ENCODE measurements around the gene EDAR. TPM values are rescaled to one million over a fixed set of nuclear protein-coding genes. Genes with fewer than 3 reads are reported as not detected.

Gene EDAR
- total RNA-seq, 4 donors from 2014 or later = not detected

GRCh38 chr2:108923019-108923700 lies 65.9 kb downstream of the EDAR start:
- TF ChIP-seq CTCF (IDR thresholded peaks at IDR 0.05; ENCODE audit: low read depth) = no peak

DNA sequence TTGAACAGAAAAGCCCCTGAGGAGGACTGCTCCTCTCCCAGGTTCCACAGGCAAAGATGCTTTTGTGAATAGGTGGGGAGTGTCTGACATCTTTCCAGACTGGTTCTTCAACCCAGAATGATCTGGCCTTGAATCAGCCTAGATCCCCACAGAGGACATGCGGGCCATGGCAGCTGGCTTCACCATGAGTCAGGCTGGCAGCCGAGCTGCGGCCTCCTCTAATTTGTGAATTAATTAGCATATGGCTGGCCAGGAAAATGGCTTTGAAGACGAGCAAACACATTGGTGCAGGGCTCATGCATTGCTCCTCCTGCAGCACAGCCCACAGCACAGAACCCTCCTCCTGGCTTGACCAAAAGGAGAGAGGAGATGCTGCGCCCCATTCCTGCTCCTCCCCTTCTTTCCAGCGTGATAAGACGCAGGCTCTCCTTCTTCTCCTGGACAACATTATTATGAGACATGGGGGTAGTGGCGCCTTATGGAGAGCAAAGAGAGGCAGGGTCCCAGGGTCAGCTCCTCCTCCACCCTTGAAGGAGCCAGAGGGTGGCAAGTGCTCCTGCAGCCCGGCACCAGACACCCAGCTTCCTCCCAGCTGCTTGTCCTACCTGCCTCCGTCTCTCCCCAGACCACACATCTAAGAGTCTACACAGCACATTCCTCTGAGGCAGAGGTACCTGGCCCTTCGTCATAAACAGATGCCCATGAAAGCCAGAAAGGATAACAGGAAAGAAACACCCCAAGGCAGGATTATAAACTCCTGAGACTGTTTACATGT lies 66.7 kb downstream of the EDAR start:
- no peak for TF ChIP-seq CTCF (IDR thresholded peaks at IDR 0.05; ENCODE audit: low read depth)

GRCh38 chr2:108921096-108922030 lies 67.7 kb downstream of the EDAR start:
- no peak for TF ChIP-seq CTCF (IDR thresholded peaks at IDR 0.05; ENCODE audit: low read depth)

GRCh38 chr2:108920686-108921085 lies 68.3 kb downstream of the EDAR start:
- TF ChIP-seq CTCF (IDR thresholded peaks at IDR 0.05; ENCODE audit: low read depth) = no peak

DNA sequence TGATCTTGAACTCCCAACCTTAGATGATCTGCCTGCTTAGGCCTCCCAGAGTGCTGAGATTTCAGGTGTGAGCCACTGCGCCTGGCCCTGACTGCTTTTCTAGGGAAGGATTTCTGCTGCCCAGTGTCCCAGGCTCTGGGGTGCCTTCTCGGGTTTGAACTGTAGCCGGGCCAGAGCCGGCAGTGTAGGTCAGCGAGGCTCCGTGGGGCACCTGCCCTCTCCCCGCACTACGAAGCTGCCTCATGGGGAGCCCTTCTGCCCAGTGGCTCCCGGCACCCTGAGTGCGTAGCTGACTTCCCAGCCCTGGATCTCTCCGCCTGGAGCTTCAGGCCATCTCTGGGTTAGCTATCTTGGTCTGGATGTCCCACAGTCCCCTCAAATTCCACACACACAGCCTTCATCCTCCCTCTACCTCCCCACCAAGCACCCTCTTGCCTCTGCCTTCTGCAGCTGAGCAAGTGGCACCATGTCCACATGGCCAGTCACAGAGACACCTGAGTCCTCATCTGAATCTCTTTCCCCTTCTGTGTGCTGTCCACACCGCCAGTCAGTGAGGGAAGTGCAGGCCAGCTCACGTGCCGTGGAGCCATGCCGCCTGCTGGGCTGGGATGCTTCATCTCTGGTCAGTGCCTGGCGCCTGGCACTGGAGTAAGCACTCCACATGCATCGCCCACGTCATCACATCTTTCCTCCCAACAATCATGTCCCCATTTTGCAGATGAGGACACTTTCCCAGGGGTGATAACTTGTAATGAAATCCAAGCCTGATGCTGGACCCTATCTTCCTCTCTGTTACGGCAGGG lies 69.2 kb downstream of the EDAR start:
- no peak for TF ChIP-seq CTCF (IDR thresholded peaks at IDR 0.05; ENCODE audit: low read depth)

DNA sequence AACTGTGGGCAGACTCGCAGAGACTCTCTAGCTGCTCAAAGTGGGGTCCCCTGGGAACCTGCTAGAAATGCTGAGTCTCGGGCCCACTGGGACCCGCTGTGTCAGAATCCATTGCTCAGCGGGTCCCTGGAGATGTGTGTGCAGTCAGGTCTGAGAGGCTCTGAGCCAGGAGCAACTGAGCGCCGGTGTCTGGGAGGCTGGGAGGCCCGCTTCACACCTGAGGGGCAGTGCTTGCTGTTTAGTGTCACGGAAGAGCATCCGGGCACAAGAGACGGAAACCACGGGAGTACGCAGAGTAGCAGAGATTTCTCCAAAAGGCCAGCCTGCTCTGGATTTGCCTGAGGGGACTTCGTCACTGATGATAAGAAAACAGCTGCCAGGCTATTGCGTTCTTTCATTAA lies 70.1 kb downstream of the EDAR start:
- no peak for TF ChIP-seq CTCF (IDR thresholded peaks at IDR 0.05; ENCODE audit: low read depth)

Data from subcutaneous adipose tissue (tissue), 4 donors.